GM18870 (cell line): ENCODE data around the gene TMEM131.

Source experiments
- ATAC-seq: cut with Tn5 transposase; IDR thresholded peaks from one replicate; pipeline ENCODE4 v1.9.1; 2021; ENCODE audit warnings: moderate library complexity; ENCODE audit not compliant: unreplicated experiment

Gene TMEM131

GRCh38 chr2:97728091-97728731 is 267.5 kb downstream of the TMEM131 start:
- no peak for ATAC-seq

- no peak for ATAC-seq
These were observed 268.5 kb downstream of the TMEM131 start for GRCh38 chr2:97727296-97727695.

GRCh38 chr2:97726261-97727064 is 269.3 kb downstream of the TMEM131 start:
- ATAC-seq, result no peak

GRCh38 chr2:97724946-97725688 is 270.6 kb downstream of the TMEM131 start:
- ATAC-seq, result no peak

- ATAC-seq, result no peak
These were observed 271.2 kb downstream of the TMEM131 start for GRCh38 chr2:97724501-97724900.

GRCh38 chr2:97724073-97724410 is 271.7 kb downstream of the TMEM131 start:
- ATAC-seq, result no peak

GRCh38 chr2:97723156-97724072 is 272.3 kb downstream of the TMEM131 start:
- no peak for ATAC-seq

GRCh38 chr2:97722227-97722626 is 273.5 kb downstream of the TMEM131 start:
- ATAC-seq, result no peak

- no peak for ATAC-seq
These were observed 275.0 kb downstream of the TMEM131 start for GRCh38 chr2:97720746-97721145.

- ATAC-seq, result no peak
These were observed 276.2 kb downstream of the TMEM131 start for GRCh38 chr2:97719362-97720155.

GRCh38 chr2:97718942-97719341 is 276.8 kb downstream of the TMEM131 start:
- ATAC-seq, result no peak

- ATAC-seq, result no peak
These were observed 277.5 kb downstream of the TMEM131 start for GRCh38 chr2:97718051-97718882.

GRCh38 chr2:97717613-97717995 is 278.1 kb downstream of the TMEM131 start:
- ATAC-seq, result no peak

- no peak for ATAC-seq
These were observed 278.8 kb downstream of the TMEM131 start for GRCh38 chr2:97716695-97717612.

GRCh38 chr2:97715951-97716694 is 279.6 kb downstream of the TMEM131 start:
- no peak for ATAC-seq

GRCh38 chr2:97714950-97715652 is 280.6 kb downstream of the TMEM131 start:
- no peak for ATAC-seq
